Stimulated activated CD4-positive, alpha-beta T cell treated with anti-CD3 and anti-CD28 coated beads, Interleukin-12 subunit alpha, Interleukin-12 subunit beta, amount 100 ng/mL, for 24 hours (primary cell): ENCODE results near the gene UBA1.

Experiments used
- DNase-seq, 2 experiments: peaks; one replicate each; pipeline ENCODE4 v3.0.0-alpha.2; 2020; ENCODE audit warnings: low read depth in 2 of 2

The UBA1 gene

GRCh38 chrX:47228550-47229270 lies 35.1 kb downstream of the UBA1 start:
- DNase-seq, result no peak

GRCh38 chrX:47229427-47229826 lies 35.8 kb downstream of the UBA1 start:
- DNase-seq, result no peak

GRCh38 chrX:47230136-47230868 lies 36.7 kb downstream of the UBA1 start:
- no peak for DNase-seq

- no peak for DNase-seq
Measured at GRCh38 chrX:47231167-47231566, 37.5 kb downstream of the UBA1 start.

GRCh38 chrX:47232197-47232802 lies 38.7 kb downstream of the UBA1 start:
- no peak for DNase-seq

DNA sequence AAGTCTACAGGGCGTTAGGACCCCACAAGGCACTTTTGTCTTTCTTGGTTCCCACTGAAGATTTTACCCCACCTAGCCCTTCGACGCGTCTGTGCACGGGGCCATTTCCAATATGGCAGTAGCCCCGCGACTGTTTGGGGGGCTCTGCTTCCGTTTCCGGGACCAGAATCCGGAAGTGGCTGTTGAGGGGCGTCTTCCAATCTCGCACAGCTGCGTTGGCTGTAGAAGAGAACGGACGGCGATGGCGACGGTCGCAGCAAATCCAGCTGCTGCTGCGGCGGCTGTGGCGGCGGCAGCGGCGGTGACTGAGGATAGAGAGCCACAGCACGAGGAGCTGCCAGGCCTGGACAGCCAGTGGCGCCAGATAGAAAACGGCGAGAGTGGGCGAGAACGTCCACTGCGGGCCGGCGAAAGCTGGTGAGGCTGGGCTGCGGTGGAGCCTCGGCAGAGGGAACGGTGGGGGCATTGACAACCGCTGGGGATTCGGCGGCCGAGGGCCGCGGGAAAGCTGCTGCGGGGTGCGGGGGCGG lies 39.2 kb downstream of the UBA1 start, which contains the start of gene USP11:
Gene USP11, plus strand, starts transcription at position 207 of the 530 bp plus-strand sequence. Its CDS starts 35 bp downstream, at position 242.
- no peak for DNase-seq

- peak; percentile 82 to 86 for DNase-seq
Measured at GRCh38 chrX:47233333-47234113, 39.9 kb downstream of the UBA1 start.

GRCh38 chrX:47234583-47234982 lies 41.0 kb downstream of the UBA1 start:
- no peak for DNase-seq

- no peak for DNase-seq
Measured at GRCh38 chrX:47235691-47236103, 42.1 kb downstream of the UBA1 start.

DNA sequence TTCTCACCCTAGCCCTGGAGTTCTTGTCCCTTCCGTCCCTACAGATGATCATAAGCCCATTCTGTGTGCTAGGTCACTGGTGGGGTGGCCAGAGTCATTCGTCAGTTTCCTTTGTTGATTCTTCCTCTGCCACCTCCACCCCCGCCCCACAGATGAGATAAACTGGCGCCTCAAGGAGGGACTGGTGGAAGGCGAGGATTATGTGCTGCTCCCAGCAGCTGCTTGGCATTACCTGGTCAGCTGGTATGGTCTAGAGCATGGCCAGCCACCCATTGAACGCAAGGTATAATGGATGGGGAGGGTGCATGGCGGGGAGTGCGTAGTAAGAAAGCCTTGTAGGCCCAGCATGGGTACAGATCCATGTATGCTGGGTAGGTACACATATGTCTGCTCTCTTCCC lies 45.6 kb downstream of the UBA1 start:
- DNase-seq, result no peak

DNA sequence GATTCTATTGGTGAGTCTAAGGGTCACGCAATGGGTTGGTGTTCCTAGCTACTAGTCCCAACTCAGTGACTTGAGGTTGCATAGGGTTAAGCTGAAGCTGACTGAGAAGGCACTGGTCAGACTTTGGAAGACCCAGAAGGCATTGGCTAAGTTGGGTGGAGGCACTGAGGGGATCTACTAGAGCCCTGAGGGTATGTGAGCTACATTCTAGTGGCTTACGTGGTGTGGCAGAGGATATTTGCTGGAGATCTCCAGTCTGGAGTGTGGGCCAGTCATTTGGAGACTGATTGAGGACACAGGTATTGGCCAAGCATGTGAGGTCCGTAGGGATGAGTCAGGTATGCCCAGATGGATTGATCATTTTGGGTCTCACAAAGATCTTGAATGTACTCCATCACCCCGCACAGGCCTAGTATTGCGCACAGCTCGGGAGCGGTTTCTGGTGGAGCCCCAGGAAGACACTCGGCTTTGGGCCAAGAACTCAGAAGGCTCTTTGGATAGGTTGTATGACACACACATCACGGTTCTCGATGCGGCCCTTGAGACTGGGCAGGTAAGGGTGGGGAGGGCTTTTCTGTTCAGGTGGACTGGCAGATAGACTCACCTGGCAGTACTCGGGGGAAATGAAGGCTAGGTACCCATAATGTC lies 46.4 kb downstream of the UBA1 start:
- DNase-seq, result no peak

- no peak for DNase-seq
Measured at GRCh38 chrX:47240619-47241018, 47.0 kb downstream of the UBA1 start.

DNA sequence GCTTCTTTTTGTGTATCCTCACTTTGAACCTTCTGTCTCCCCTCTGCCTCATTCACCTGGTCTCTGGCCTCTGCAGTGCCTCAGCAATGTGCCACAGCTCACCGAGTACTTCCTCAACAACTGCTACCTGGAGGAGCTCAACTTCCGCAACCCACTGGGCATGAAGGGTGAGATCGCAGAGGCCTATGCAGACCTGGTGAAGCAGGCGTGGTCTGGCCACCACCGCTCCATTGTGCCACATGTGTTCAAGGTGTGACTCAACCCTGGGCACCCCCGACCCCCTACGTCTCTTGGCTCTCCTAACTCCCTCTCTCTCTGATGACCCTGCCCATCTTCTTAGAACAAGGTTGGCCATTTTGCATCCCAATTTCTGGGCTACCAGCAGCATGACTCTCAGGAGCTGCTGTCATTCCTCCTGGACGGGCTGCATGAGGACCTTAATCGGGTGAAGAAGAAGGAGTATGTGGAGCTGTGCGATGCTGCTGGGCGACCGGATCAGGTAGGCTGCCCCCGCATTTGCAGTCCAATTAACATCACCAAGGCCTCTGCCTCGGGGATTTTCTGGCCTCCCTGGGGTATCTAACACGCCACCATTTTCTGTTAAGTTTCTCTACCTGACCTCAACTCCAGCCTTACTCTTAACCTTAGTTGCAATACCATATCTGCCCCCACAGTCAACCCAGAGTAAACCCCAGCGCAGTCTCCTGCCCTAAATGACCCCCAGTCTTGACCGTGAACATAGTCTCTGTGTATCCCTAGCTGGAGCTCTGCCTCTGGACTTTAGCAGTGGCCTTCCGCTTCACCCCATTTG lies 47.8 kb downstream of the UBA1 start:
- no peak for DNase-seq

DNA sequence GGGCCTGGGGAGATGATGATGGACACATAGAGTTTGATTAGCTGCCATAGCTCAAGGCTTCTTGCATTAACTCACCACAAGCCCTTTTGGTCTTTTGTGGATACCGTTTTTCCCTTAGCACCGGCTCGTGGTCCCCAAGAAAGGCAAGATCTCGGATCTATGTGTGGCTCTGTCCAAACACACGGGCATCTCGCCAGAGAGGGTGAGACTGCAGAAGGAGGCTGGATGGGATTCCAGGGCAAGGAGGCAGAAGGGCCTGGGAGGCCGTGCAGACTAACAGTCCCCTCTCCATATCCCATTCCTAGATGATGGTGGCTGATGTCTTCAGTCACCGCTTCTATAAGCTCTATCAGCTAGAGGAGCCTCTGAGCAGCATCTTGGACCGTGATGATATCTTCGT lies 48.7 kb downstream of the UBA1 start:
- DNase-seq, result no peak

DNA sequence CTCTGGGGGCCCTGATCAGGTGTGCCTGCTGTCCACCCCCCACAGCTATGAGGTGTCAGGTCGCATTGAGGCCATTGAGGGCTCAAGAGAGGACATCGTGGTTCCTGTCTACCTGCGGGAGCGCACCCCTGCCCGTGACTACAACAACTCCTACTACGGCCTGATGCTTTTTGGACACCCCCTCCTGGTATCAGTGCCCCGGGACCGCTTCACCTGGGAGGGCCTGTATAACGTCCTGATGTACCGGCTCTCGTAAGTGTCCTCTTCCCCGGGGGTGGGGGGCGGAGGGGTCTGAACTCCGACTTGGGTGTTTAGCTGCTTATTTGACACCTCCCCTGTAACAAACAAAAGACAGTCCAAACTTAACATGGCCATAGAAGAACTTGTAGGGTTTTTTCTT lies 49.7 kb downstream of the UBA1 start:
- no peak for DNase-seq

DNA sequence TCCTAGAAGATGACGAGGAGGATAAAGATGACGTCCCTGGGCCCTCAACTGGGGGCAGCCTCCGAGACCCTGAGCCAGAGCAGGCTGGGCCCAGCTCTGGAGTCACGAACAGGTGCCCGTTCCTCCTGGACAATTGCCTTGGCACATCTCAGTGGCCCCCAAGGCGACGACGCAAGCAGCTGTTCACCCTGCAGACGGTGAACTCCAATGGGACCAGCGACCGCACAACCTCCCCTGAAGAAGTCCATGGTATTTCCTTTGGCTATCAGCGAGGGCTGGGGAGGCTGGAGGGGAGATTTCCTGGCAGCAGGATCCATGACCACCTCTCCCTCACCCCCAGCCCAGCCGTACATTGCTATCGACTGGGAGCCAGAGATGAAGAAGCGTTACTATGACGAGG lies 51.0 kb downstream of the UBA1 start:
- DNase-seq, result no peak

DNA sequence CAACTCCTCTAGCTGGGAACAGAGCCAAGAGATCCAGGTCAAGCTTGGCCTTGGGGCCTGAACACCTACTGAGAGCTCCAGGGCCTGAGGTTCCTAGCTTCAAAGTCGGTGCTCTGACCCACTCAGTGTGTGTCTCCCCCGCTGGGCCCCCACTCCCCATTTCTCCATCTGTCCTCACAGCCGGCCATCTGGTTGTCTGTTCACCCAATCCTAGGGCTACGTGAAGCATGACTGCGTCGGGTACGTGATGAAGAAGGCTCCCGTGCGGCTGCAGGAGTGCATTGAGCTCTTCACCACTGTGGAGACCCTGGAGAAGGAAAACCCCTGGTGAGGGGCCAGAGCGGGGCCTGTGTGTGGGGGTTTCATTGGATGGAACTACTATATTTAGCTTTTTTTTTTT lies 51.5 kb downstream of the UBA1 start:
- no peak for DNase-seq

DNA sequence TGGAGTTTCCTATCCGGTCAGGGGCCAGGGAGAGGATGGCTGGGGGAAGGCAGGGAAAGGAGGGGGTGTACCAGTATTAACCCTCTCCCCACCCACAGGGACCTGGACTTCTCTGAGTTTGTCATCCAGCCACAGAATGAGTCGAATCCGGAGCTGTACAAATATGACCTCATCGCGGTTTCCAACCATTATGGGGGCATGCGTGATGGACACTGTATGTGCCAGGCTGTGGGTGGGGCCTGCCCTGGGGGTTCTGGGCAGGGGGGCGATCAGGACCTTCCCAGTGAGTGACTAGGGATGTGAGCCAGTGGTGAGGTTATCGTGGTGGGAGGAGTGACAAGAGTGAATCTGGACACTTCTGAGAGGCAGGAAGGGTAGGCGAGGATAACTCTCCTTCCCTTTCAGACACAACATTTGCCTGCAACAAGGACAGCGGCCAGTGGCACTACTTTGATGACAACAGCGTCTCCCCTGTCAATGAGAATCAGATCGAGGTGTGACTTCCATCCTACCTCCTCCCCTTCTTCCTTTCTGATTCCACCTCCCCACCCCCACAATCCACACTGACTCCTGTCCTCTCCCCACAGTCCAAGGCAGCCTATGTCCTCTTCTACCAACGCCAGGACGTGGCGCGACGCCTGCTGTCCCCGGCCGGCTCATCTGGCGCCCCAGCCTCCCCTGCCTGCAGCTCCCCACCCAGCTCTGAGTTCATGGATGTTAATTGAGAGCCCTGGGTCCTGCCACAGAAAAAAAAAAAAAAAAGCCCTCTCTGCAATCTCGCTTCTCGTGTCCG lies 53.8 kb downstream of the UBA1 start:
- no peak for DNase-seq

GRCh38 chrX:47247999-47248320 lies 54.3 kb downstream of the UBA1 start:
- DNase-seq, result no peak

GRCh38 chrX:47248576-47248975 lies 54.9 kb downstream of the UBA1 start:
- DNase-seq, result no peak
